ENCODE results near the gene VAV3. TPM values are rescaled to one million over a fixed set of nuclear protein-coding genes. Genes with fewer than 3 reads are reported as not detected.
"Not testable (repeated sequence)": the region's sequence is repeated elsewhere in the genome, so short reads cannot be mapped to it uniquely, and the experiment has no call there.

VAV3 gene
- total RNA-seq, 1 donor from 2014 or later: 2.1 TPM

GRCh38 chr1:107679411-107679953 lies 285.5 kb downstream of the VAV3 start:
- DNase-seq (no peak), ATAC-seq (no peak)
- intact Hi-C loops (cut with micrococcal nuclease): no loop called here

DNA sequence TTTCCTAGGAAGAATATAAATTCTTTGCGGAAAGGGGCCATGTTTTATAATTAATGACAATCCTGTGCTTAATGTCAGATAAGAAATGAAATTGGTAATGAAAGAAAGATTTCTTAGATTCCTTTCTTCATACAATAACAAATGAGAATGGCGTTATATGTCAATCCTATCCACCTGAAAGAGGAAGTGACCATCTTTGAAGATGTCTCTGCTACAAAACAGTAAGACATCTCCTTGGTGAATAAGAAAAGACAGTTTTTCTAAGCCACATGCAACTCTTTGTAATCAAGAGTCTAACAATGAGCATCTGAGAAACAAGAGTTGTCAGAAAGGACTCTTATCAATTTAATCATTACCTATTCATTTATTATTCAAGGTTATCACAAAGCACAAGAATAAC lies 286.0 kb downstream of the VAV3 start:
- intact Hi-C loops (cut with micrococcal nuclease): no loop called here

GRCh38 chr1:107677697-107678096 lies 287.3 kb downstream of the VAV3 start:
- DNase-seq (no peak), ATAC-seq (no peak)
- intact Hi-C loops (cut with micrococcal nuclease): no loop called here

More for the DNA sequence above, 286.0 kb downstream of the VAV3 start:
- ATAC-seq (no peak), DNase-seq (no peak)

DNA sequence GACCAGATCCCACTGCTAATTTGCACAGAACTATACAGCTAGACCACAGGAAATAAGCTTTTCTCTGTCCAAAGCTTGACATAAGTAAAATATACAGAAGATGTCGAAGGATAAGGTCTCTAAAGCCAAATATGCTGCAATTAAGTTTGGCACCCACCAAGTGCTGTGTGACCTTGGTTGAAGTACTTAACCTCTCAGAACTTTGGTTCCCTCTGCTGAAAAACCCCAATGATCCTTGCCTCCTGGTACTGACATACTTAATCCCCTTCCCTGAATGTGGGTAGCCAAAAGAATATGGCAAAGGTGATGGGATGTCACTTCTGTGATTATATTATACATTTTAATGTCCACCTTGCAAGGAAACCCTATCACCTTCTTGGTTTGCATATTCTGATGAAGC lies 290.5 kb downstream of the VAV3 start:
- no peak for ATAC-seq
- DNase-seq: no peak
- intact Hi-C loops (cut with micrococcal nuclease): no loop called here

- no peak for ATAC-seq
- no peak for DNase-seq
- intact Hi-C loops (cut with micrococcal nuclease): no loop called here
Observed at GRCh38 chr1:107673006-107673405, 292.0 kb downstream of the VAV3 start.

- intact Hi-C loops (cut with micrococcal nuclease): no loop called here
- ATAC-seq: no peak
- DNase-seq: no peak
Observed at GRCh38 chr1:107670397-107671040, 294.5 kb downstream of the VAV3 start.

GRCh38 chr1:107669996-107670395 lies 295.0 kb downstream of the VAV3 start:
- DNase-seq: no peak
- ATAC-seq: no peak
- intact Hi-C loops (cut with micrococcal nuclease): no loop called here

DNA sequence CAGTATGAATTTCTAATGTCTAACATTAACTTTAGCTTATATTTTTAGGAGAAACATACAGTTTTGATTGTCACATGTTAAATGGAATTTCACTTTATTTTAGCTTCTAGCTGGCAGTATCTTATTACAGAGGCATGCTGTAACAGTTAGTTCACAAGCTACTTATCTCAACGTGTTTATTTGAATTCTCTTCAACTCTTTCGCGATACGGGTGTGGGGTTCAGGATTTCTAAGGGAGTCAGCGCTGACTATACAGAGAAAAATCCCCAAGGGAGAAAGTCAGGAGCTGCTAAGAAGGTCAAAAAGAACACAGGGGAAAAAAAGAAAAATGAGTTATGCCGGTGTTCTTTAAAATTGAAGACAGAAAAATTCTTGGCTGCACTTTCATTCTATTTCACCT lies 296.2 kb downstream of the VAV3 start:
- no peak for ATAC-seq
- intact Hi-C loops (cut with micrococcal nuclease): no loop called here
- no peak for DNase-seq

DNA sequence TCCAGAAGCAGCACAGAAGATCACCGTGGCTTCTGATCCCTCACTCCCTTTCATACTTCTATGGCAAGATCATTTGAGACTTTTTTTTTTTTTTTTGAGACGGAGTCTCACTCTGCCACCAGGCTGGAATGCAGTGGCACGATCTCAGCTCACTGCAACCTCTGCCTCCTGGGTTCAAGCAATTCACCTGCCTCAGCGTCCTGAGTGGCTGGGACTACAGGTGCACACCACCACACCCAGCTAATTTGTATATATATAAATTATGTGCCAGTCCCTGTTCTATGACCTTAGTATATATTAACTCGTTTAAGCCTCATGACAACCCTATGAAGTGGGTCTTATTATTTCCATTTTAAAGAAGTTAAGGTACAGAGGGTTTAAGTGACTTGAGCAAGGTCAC lies 298.5 kb downstream of the VAV3 start:
- intact Hi-C loops (cut with micrococcal nuclease): no loop called here
- DNase-seq: no peak
- ATAC-seq: no peak

DNA sequence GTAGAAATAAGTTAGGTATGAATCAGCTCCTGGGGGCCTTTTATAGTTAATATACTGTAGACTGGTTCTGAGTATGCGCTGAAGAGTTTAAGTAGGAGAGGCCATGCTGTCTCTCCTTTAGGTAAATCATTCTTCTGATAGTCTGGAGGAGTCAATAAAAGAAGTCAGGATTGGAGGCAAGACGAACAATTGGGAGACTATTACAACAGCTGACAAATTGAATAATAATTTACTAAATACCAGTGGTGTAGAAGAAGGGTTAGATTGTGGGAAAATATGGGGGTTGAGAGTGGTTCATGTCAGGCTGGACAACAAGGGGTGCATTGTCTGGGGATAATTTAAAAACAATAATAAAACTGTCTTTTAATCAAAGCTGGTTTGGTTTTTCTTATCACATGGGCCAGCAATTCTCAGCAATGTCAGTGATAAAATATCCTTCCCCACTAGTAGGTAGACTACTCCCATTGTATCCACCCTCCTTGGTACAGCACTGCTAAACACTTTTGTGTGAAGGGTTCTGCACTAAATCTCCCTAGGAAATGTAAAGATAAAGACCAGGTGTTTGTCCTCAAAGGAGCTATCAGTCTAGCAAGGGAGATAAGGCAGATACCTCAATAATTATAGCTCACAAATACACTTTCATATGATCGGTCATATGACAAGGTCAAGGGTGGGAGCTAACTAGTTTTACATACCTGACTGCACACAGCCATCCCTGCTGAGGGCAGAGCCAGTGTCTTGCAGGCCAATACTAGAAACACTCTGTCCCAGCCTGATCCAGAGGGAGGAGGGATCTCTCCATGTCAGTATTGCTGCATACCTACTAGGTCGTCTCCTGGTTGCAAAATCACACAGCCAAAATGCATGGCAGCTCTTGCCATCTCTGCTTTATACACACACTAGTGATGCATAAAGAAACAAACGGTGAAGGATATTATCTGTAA lies 299.7 kb downstream of the VAV3 start:
- intact Hi-C loops (cut with micrococcal nuclease): no loop called here
- no peak for DNase-seq
- no peak for ATAC-seq

DNA sequence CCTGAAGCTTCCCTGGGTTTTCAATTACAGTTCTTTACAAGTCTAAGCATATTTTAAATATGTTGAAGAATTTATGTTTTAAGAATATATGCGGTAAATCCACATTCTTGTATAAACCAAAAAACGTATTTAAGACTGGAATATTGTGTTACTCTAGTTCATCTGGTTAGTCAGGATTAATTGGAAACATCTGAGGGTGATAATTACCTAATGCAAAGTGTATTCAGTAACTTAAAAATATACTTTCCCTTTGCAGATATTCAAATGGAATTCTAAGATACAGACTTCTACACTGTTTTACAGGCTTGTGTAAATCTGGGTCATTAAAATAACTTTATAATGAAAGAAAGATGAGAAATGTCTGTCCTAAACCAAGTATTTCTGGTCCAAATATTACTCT lies 302.0 kb downstream of the VAV3 start:
- DNase-seq (no peak), ATAC-seq (no peak)
- intact Hi-C loops (cut with micrococcal nuclease): no loop called here

GRCh38 chr1:107661158-107661557 lies 303.8 kb downstream of the VAV3 start:
- intact Hi-C loops (cut with micrococcal nuclease): no loop called here
- ATAC-seq (no peak), DNase-seq (no peak)

DNA sequence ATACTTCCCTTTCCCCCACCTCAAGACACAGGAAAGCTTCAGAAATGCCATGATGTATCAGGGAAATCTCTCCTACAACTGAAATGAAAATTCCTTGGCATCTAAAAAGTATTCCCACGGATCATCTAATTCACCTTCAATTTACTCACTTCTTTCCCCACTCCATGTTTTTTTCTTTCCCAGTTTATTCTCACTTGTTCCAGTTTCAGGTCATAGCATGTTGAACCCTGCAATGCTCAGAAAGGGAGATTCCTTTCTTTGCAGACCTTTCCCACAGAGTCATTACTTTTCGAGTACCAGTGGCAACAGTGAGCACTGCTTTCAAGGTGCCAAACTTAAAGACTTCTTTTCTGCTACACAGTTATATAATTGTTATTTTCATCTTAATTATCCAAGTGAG lies 305.0 kb downstream of the VAV3 start:
- no peak for ATAC-seq

DNA sequence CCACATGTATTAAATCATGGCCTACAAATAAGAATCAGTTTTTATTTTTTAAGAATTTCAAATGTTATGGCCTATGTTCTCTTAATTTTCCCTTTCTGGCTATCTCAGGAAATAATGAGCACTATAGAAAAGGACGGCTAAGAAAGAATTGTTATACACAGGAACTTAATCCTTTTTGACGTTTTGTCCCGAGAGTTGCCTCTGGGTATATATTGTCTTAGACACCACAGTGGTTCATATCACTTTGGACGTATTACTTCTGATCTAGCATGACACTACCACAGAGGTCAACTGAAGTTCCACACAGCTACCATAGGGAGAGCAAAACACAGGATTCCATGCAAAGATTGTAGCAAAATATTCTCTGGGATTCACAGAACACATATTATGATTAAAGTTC lies 307.6 kb downstream of the VAV3 start:
- ATAC-seq (no peak), DNase-seq (no peak)
- intact Hi-C loops (cut with micrococcal nuclease): no loop called here

More for the DNA sequence above, 305.0 kb downstream of the VAV3 start:
- no peak for DNase-seq
- intact Hi-C loops (cut with micrococcal nuclease): no loop called here

GRCh38 chr1:107653765-107654164 lies 311.2 kb downstream of the VAV3 start:
- ATAC-seq (no peak), DNase-seq (no peak)
- intact Hi-C loops (cut with micrococcal nuclease): no loop called here

DNA sequence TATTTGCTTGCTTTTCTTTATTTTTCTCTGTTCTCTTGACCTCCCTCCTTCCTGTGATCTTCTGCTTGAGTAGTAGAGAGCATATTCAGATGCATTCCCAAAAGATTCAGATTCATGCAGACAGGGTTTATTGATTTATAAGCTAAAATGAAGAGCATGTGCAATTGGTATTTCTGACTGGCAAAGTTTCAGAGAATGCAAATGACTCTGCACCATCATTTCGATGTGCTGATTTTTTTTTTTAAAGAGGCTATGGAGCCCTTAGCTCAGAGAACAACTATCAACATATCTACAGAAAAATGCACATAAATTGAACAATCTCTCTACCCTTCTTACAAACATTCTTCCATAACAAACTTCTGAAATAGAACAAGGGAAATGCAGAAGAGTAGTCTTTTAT lies 312.0 kb downstream of the VAV3 start:
- intact Hi-C loops (cut with micrococcal nuclease): no loop called here
- ATAC-seq: no peak
- no peak for DNase-seq

GRCh38 chr1:107650825-107651224 lies 314.2 kb downstream of the VAV3 start:
- ATAC-seq; DNase-seq; intact Hi-C loops (cut with micrococcal nuclease): not testable (repeated sequence)

DNA sequence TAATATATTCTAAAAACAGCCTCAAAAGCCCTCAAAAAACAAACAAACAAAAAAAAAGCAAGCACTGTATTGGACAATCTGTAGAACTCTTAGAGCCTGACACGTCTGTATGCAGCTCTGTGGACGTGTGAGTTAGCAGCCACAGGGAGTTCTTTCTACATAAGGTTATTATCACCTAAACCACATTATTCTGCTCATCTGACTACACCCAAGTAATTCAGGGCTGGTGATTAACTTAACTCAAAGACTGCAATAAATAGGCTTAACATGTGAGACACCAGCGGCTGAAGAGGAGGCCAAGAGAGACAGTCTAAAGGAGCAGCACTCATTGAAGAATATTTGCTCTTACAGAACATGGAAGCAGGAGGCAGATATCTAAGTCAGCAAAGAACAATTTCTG lies 316.0 kb downstream of the VAV3 start:
- DNase-seq: no peak
- ATAC-seq: no peak
- intact Hi-C loops (cut with micrococcal nuclease): no loop called here

- DNase-seq (no peak), ATAC-seq (no peak)
- intact Hi-C loops (cut with micrococcal nuclease): no loop called here
Observed at GRCh38 chr1:107648071-107648470, 316.9 kb downstream of the VAV3 start.

DNA sequence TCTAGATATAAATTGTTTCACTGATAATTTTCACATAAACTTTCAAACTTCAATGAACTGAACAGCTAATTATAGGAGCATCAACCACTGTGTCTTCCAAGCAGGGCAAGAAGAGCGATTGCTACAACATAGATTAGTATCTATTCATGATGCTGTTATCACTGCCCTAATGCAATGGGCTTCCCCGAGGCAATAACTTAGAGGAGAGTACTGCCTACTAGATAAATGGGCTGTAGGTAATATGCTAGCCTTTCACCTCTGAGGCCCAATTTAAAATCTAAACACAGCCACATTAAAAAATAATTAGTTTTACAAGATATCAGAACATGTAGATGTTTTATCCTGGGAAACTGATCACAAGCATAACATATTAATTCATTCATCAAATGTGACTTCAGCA lies 318.0 kb downstream of the VAV3 start:
- DNase-seq (no peak), ATAC-seq (no peak)
- intact Hi-C loops (cut with micrococcal nuclease): no loop called here
